Astrocyte (in vitro differentiated cells and primary cell): ENCODE measurements around the gene TRMT13. TPM values are rescaled to one million over a fixed set of nuclear protein-coding genes. Genes with fewer than 3 reads are reported as not detected.

Source experiments
- DNase-seq: peaks from one replicate; pipeline ENCODE4 v3.0.0-alpha.2; 2010; ENCODE audit warnings: low read depth
- FAIRE-seq: peaks from 2 replicates; lab custom pipeline; 2011; peaks lifted over from hg19 to GRCh38; lab: Jason Lieb, UNC
- H2AFZ ChIP-seq: 2 replicates; pipeline ENCODE4 v1.6.0; 2012; ENCODE audit warnings: low read depth, low read length, inconsistent platforms
- H3K27ac ChIP-seq: 2 replicates; pipeline ENCODE4 v1.5.1; 2011; ENCODE audit warnings: low read depth, low read length, inconsistent platforms
- H3K27me3 ChIP-seq: 2 replicates; pipeline ENCODE4 v1.6.0; 2011; ENCODE audit warnings: low read length, inconsistent platforms; ENCODE audit not compliant: insufficient read depth
- H3K36me3 ChIP-seq: 2 replicates; pipeline ENCODE4 v1.5.1; 2011; ENCODE audit warnings: low read length, inconsistent platforms; ENCODE audit not compliant: insufficient read depth
- H3K4me1 ChIP-seq: 2 replicates; pipeline ENCODE4 v1.5.1; 2011; ENCODE audit warnings: low read length, inconsistent platforms; ENCODE audit not compliant: insufficient read depth
- H3K4me2 ChIP-seq: 2 replicates; pipeline ENCODE4 v1.6.0; 2012; ENCODE audit warnings: low read length, inconsistent platforms
- H3K4me3 ChIP-seq: 2 replicates; pipeline ENCODE4 v1.5.1; 2011; ENCODE audit warnings: low read depth, mild to moderate bottlenecking, low read length, inconsistent platforms; ENCODE audit not compliant: insufficient read depth
- H3K79me2 ChIP-seq: 2 replicates; pipeline ENCODE4 v1.6.0; 2012; ENCODE audit warnings: mild to moderate bottlenecking, low read length, inconsistent platforms; ENCODE audit not compliant: insufficient read depth
- H3K9ac ChIP-seq: 2 replicates; pipeline ENCODE4 v1.6.0; 2012; ENCODE audit warnings: mild to moderate bottlenecking, low read length, inconsistent platforms
- H3K9me3 ChIP-seq: 2 replicates; pipeline ENCODE4 v1.5.1; 2012; ENCODE audit warnings: low read depth, mild to moderate bottlenecking, low read length, inconsistent platforms; ENCODE audit not compliant: insufficient read depth
- H4K20me1 ChIP-seq: 2 replicates; pipeline ENCODE4 v1.6.0; 2012; ENCODE audit warnings: low read length, inconsistent platforms; ENCODE audit not compliant: insufficient read depth
- H3K27ac Mint-ChIP-seq: one replicate; pipeline ENCODE4 v1.8.0; 2021; ENCODE audit warnings: mild to moderate bottlenecking, mixed read lengths; ENCODE audit not compliant: unreplicated experiment
- H3K27me3 Mint-ChIP-seq: one replicate; pipeline ENCODE4 v1.8.0; 2021; ENCODE audit warnings: low read depth, mixed read lengths; ENCODE audit not compliant: unreplicated experiment
- H3K36me3 Mint-ChIP-seq: one replicate; pipeline ENCODE4 v1.8.0; 2021; ENCODE audit warnings: low read depth, mixed read lengths; ENCODE audit not compliant: unreplicated experiment
- H3K4me1 Mint-ChIP-seq: one replicate; pipeline ENCODE4 v1.8.0; 2021; ENCODE audit warnings: low read depth, mixed read lengths; ENCODE audit not compliant: unreplicated experiment
- H3K4me3 Mint-ChIP-seq: one replicate; pipeline ENCODE4 v1.8.0; 2021; ENCODE audit warnings: mild to moderate bottlenecking, moderate library complexity, mixed read lengths; ENCODE audit not compliant: unreplicated experiment
- H3K9me3 Mint-ChIP-seq: one replicate; pipeline ENCODE4 v1.8.0; 2021; ENCODE audit warnings: mild to moderate bottlenecking, mixed read lengths; ENCODE audit not compliant: unreplicated experiment
- EZH2 ChIP-seq: IDR thresholded peaks from 2 replicates; pipeline ENCODE4 v1.6.1; 2012; ENCODE audit warnings: mild to moderate bottlenecking, low read length, inconsistent platforms; ENCODE audit not compliant: insufficient read depth
- total RNA-seq: library from RNA; stranded (reverse); gene quantifications from 2 replicates; pipeline ENCODE4 v1.2.1, GENCODE V29; 2021
- TF ChIP-seq, protein P1 (sequence below): IDR thresholded peaks from 2 replicates; pipeline ENCODE4 v1.5.1; 2011; ENCODE audit warnings: low read depth, mild to moderate bottlenecking, inconsistent platforms, low read length, moderate library complexity; ENCODE audit not compliant: insufficient read depth

The TRMT13 gene
- total RNA-seq, 1 donor from 2014 or later, result 11.7 TPM

DNA sequence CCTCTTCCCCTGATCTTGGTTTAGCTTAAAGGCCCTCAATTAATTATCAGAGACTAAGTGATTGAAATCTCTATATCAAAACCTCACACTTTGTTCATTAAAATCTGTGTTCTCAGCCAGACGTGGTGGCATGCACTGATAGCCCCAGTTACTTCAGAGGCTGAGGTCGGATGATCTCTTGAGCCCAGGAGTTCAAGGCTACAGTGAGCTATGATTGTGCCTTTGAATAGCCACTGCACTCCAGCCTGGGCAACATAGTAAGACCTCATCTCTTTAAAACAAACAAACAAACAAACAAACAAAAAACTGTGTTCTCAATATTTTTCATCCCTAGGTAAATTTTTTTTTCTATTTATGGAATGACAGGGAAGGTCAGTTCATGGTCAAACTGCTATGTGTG lies 18.7 kb downstream of the TRMT13 start:
- Mint-ChIP-seq H3K27me3 (no peaks in the 10 kb centered on the region), H3K27ac (no peak overlapping the region), H3K36me3 (no peaks in the 10 kb centered on the region), H3K9me3 (no peaks in the 10 kb centered on the region), H3K4me1 (no peaks in the 10 kb centered on the region), H3K4me3 (no peak overlapping the region)
- H2AFZ ChIP-seq, result no peak overlapping the region
- FAIRE-seq (no peak), DNase-seq (no peak)
- H3K4me2 ChIP-seq, result no peak overlapping the region
- peaks cover 4% of the 10 kb centered on the region for H3K36me3 ChIP-seq
- H3K79me2 ChIP-seq, result no peaks in the 10 kb centered on the region
- no peak for TF ChIP-seq EZH2
- TF ChIP-seq, protein P1, sequence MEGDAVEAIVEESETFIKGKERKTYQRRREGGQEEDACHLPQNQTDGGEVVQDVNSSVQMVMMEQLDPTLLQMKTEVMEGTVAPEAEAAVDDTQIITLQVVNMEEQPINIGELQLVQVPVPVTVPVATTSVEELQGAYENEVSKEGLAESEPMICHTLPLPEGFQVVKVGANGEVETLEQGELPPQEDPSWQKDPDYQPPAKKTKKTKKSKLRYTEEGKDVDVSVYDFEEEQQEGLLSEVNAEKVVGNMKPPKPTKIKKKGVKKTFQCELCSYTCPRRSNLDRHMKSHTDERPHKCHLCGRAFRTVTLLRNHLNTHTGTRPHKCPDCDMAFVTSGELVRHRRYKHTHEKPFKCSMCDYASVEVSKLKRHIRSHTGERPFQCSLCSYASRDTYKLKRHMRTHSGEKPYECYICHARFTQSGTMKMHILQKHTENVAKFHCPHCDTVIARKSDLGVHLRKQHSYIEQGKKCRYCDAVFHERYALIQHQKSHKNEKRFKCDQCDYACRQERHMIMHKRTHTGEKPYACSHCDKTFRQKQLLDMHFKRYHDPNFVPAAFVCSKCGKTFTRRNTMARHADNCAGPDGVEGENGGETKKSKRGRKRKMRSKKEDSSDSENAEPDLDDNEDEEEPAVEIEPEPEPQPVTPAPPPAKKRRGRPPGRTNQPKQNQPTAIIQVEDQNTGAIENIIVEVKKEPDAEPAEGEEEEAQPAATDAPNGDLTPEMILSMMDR, result no peak
- H3K27ac ChIP-seq, result no peak overlapping the region
- no peaks in the 10 kb centered on the region for H3K4me1 ChIP-seq
- no peak overlapping the region for H3K9ac ChIP-seq
- no peaks in the 10 kb centered on the region for H3K9me3 ChIP-seq
- no peaks in the 10 kb centered on the region for H4K20me1 ChIP-seq
- no peak overlapping the region for H3K4me3 ChIP-seq
- no peaks in the 10 kb centered on the region for H3K27me3 ChIP-seq

DNA sequence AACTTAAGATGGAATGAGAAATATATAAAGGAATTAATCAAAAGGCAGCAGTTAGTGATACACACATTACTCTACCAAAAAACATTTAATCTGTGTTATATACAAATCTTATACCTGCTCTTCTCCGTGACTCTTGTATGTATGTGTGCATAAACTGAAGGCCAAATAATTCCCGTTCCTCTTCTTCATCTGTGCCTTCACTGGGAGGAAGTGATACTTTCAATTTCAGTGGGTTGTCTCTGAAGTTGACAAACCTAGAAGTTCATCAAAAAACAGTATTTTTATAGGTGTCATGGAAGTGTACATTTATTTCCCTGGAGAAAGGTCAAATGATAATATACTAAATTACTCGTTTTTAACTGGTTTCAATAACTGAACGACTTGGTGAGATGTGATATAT lies 19.3 kb downstream of the TRMT13 start:
- H2AFZ ChIP-seq, result no peak overlapping the region
- H3K9me3 Mint-ChIP-seq, result no peaks in the 10 kb centered on the region
- peaks cover 4% of the 10 kb centered on the region for H3K36me3 ChIP-seq
- no peak overlapping the region for H3K27ac ChIP-seq
- H3K27ac Mint-ChIP-seq, result no peak overlapping the region
- no peak overlapping the region for H3K4me2 ChIP-seq
- no peaks in the 10 kb centered on the region for H4K20me1 ChIP-seq
- H3K36me3 Mint-ChIP-seq, result no peaks in the 10 kb centered on the region
- DNase-seq (no peak), FAIRE-seq (no peak)
- H3K79me2 ChIP-seq, result no peaks in the 10 kb centered on the region
- TF ChIP-seq, protein P1, result no peak
- TF ChIP-seq EZH2, result no peak
- H3K27me3 Mint-ChIP-seq, result no peaks in the 10 kb centered on the region
- no peak overlapping the region for H3K4me3 Mint-ChIP-seq
- H3K27me3 ChIP-seq, result no peaks in the 10 kb centered on the region
- no peak overlapping the region for H3K4me3 ChIP-seq
- no peaks in the 10 kb centered on the region for H3K4me1 Mint-ChIP-seq
- H3K4me1 ChIP-seq, result no peaks in the 10 kb centered on the region
- H3K9me3 ChIP-seq, result no peaks in the 10 kb centered on the region
- H3K9ac ChIP-seq, result no peak overlapping the region

DNA sequence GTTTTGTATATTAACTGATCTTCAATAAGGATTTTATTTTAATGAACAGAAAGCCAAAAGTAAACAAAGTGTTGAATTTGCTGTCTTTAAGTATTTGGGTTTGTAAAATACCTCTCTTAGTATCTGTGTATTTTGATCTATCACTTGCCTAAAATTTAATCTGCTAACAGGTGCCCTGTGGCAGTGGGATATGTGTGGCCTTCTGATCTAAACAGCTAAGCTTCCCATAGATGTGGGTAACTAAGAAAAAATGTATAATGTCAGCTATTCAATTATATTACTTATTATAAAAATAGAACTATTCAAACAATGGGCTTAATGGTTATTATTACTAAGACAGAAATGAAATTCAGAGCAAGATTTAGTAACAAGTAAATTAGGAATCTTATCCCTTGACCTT lies 29.9 kb downstream of the TRMT13 start:
- H3K27ac Mint-ChIP-seq, result no peak overlapping the region
- no peak for DNase-seq

More for the DNA sequence above, 29.9 kb downstream of the TRMT13 start:
- FAIRE-seq, result no peak
- Histone ChIP-seq H3K4me2 (no peak overlapping the region), H3K79me2 (no peaks in the 10 kb centered on the region), H3K27ac (no peak overlapping the region), H3K4me1 (no peaks in the 10 kb centered on the region), H2AFZ (no peak overlapping the region), H3K4me3 (no peak overlapping the region), H3K27me3 (no peaks in the 10 kb centered on the region), H3K36me3 (no peaks in the 10 kb centered on the region), H3K9ac (no peak overlapping the region), H3K9me3 (no peaks in the 10 kb centered on the region), H4K20me1 (no peaks in the 10 kb centered on the region)
- Mint-ChIP-seq H3K4me3 (no peak overlapping the region), H3K27me3 (no peaks in the 10 kb centered on the region), H3K4me1 (no peaks in the 10 kb centered on the region), H3K9me3 (no peaks in the 10 kb centered on the region), H3K36me3 (no peaks in the 10 kb centered on the region)
- TF ChIP-seq, protein P1, result no peak
- TF ChIP-seq EZH2, result no peak
